H1 (cell line): ENCODE data around the gene NUDT3. TPM values are rescaled to one million over a fixed set of nuclear protein-coding genes. Genes with fewer than 3 reads are reported as not detected.

Experiments
- CTCF ChIA-PET: fragments of 300-600 bp; sonication (Branson Sonifier 250); formaldehyde crosslinking; loops from one replicate; lab custom pipeline; 2021; ENCODE audit not compliant: partially characterized antibody; lab: Charles Lee
- POLR2A ChIA-PET: fragments of 300-600 bp; sonication (Branson Sonifier 250); formaldehyde crosslinking; loops from one replicate; lab custom pipeline; 2021; ENCODE audit warnings: inconsistent platforms; ENCODE audit not compliant: partially characterized antibody; lab: Charles Lee
- DNase-seq, 2 experiments: peaks; one replicate each; pipeline versions ENCODE4 v3.0.0 to v3.0.0-alpha.2; 2010 to 2022; ENCODE audit warnings: low spot score in 2 of 2, low read depth in 1 of 2, mixed read lengths in 1 of 2
- FAIRE-seq: peaks from 2 replicates; lab custom pipeline; 2011; peaks lifted over from hg19 to GRCh38; lab: Jason Lieb, UNC
- H2AFZ ChIP-seq: 2 replicates; pipeline ENCODE4 v1.8.1; 2012; ENCODE audit warnings: low read length, inconsistent platforms
- H2AK5ac ChIP-seq: 2 replicates; pipeline ENCODE4 v1.6.1; 2013; ENCODE audit warnings: low read depth, low read length
- H2BK120ac ChIP-seq: replicated peaks from 2 replicates; pipeline ENCODE3; 2013; ENCODE audit warnings: low read depth, low read length, inconsistent platforms
- H2BK12ac ChIP-seq: 2 replicates; pipeline ENCODE4 v1.6.1; 2013; ENCODE audit warnings: low read depth, low read length
- H2BK15ac ChIP-seq: 2 replicates; pipeline ENCODE4 v1.6.1; 2013; ENCODE audit warnings: low read length
- H2BK20ac ChIP-seq: 2 replicates; pipeline ENCODE4 v1.6.1; 2013; ENCODE audit warnings: low read length
- H2BK5ac ChIP-seq: 2 replicates; pipeline ENCODE4 v1.6.1; 2013; ENCODE audit warnings: low read depth, low read length
- H3K14ac ChIP-seq: 2 replicates; pipeline ENCODE4 v1.6.1; 2013; ENCODE audit warnings: inconsistent platforms; ENCODE audit not compliant: insufficient read length
- H3K18ac ChIP-seq: 2 replicates; pipeline ENCODE4 v1.6.1; 2013; ENCODE audit warnings: low read length; ENCODE audit errors: extremely low read depth
- H3K23ac ChIP-seq: 2 replicates; pipeline ENCODE4 v1.6.1; 2013; ENCODE audit warnings: inconsistent platforms; ENCODE audit not compliant: insufficient read length
- H3K23me2 ChIP-seq: 2 replicates; pipeline ENCODE4 v1.6.1; 2013; ENCODE audit warnings: low read depth, low read length
- H3K27ac ChIP-seq: 2 replicates; pipeline ENCODE4 v1.6.1; 2011; ENCODE audit warnings: low read depth, low read length, inconsistent platforms
- H3K27me3 ChIP-seq, 4 experiments: replicated peaks in 1 of 4; 1 replicate in 1 of 4; 2 replicates in 3 of 4; pipeline versions ENCODE4 v1.6.1 to v1.8.1; 2011 to 2013; ENCODE audit warnings: low read length in 3 of 4, mild to moderate bottlenecking in 3 of 4, inconsistent platforms in 2 of 4, mixed read lengths in 2 of 4, moderate library complexity in 1 of 4; ENCODE audit not compliant: control insufficient read depth in 3 of 4, insufficient read depth in 3 of 4; ENCODE audit errors: extremely low read depth in 1 of 4
- H3K36me3 ChIP-seq, 4 experiments: 2 replicates each; pipeline versions ENCODE4 v1.6.1 to v1.8.1; 2011 to 2013; ENCODE audit warnings: mild to moderate bottlenecking in 4 of 4, low read length in 3 of 4, moderate library complexity in 2 of 4, control low read depth in 1 of 4, inconsistent platforms in 1 of 4; ENCODE audit not compliant: insufficient read depth in 4 of 4, control insufficient read depth in 2 of 4
- H3K4ac ChIP-seq: replicated peaks from 2 replicates; pipeline ENCODE3; 2013; ENCODE audit warnings: low read length, low read depth, mixed read lengths, inconsistent platforms; ENCODE audit not compliant: insufficient read length
- H3K4me1 ChIP-seq, 4 experiments: replicated peaks in 1 of 4; 1 replicate in 1 of 4; 2 replicates in 3 of 4; pipeline versions ENCODE4 v1.6.1 to v1.8.1; 2011 to 2013; ENCODE audit warnings: low read length in 3 of 4, inconsistent platforms in 2 of 4, mixed read lengths in 1 of 4; ENCODE audit not compliant: insufficient read depth in 4 of 4, control insufficient read depth in 3 of 4
- H3K4me2 ChIP-seq, 2 experiments: 2 replicates each; pipeline versions ENCODE4 v1.6.1 to v1.8.1; 2011 to 2013; ENCODE audit warnings: low read depth in 2 of 2, low read length in 2 of 2, control low read depth in 1 of 2, inconsistent platforms in 1 of 2, mild to moderate bottlenecking in 1 of 2; ENCODE audit not compliant: insufficient read depth in 1 of 2
- H3K4me3 ChIP-seq, 4 experiments: fragments of 200-600, 300-600 bp in 1 of 4; sonication (generic), shearing (Covaris generic), sonication (Bioruptor Twin) in 1 of 4; 2 replicates each; pipeline versions ENCODE4 v1.5.1 to v1.8.1; 2011 to 2016; ENCODE audit warnings: low read length in 4 of 4, low read depth in 3 of 4, control low read depth in 2 of 4, inconsistent platforms in 2 of 4, mild to moderate bottlenecking in 2 of 4, mixed read lengths in 1 of 4, moderate library complexity in 1 of 4; ENCODE audit not compliant: insufficient read depth in 2 of 4; ENCODE audit errors: extremely low read depth in 1 of 4
- H3K56ac ChIP-seq: replicated peaks from 2 replicates; pipeline ENCODE3; 2013; ENCODE audit warnings: low read depth, mild to moderate bottlenecking, mixed read lengths, low read length, inconsistent platforms; ENCODE audit not compliant: insufficient read length
- H3K79me1 ChIP-seq: 2 replicates; pipeline ENCODE4 v1.6.1; 2013; ENCODE audit warnings: low read depth, low read length, control low read depth
- H3K79me2 ChIP-seq, 2 experiments: 2 replicates each; pipeline versions ENCODE4 v1.6.1 to v1.8.1; 2012 to 2013; ENCODE audit warnings: low read length in 2 of 2, mild to moderate bottlenecking in 2 of 2, inconsistent platforms in 1 of 2; ENCODE audit not compliant: insufficient read depth in 2 of 2, control insufficient read depth in 1 of 2
- H3K9ac ChIP-seq, 4 experiments: replicated peaks in 1 of 4; 1 replicate in 1 of 4; 2 replicates in 3 of 4; pipeline versions ENCODE4 v1.6.1 to v1.8.1; 2011 to 2013; ENCODE audit warnings: low read depth in 3 of 4, low read length in 3 of 4, control low read depth in 2 of 4, mild to moderate bottlenecking in 2 of 4, moderate library complexity in 2 of 4, inconsistent platforms in 1 of 4; ENCODE audit errors: extremely low read depth in 1 of 4
- H3K9me3 ChIP-seq, 2 experiments: 2 replicates each; pipeline versions ENCODE4 v1.6.1 to v1.8.1; 2012 to 2013; ENCODE audit warnings: mild to moderate bottlenecking in 2 of 2, moderate library complexity in 2 of 2, control low read depth in 1 of 2, inconsistent platforms in 1 of 2, low read depth in 1 of 2, low read length in 1 of 2, mixed read lengths in 1 of 2; ENCODE audit not compliant: insufficient read depth in 2 of 2
- H4K20me1 ChIP-seq, 2 experiments: replicated peaks in 1 of 2; 2 replicates each; pipeline versions ENCODE3 to v1.8.1; 2011 to 2013; ENCODE audit warnings: inconsistent platforms in 2 of 2, low read length in 2 of 2, mild to moderate bottlenecking in 1 of 2; ENCODE audit not compliant: insufficient read depth in 2 of 2, control insufficient read depth in 1 of 2
- H4K5ac ChIP-seq: 2 replicates; pipeline ENCODE4 v1.6.1; 2013; ENCODE audit warnings: low read length, low read depth, mixed read lengths, inconsistent platforms; ENCODE audit not compliant: insufficient read length
- H4K8ac ChIP-seq: 2 replicates; pipeline ENCODE4 v1.8.0; 2013; ENCODE audit warnings: mild to moderate bottlenecking, moderate library complexity, low read length, inconsistent platforms; ENCODE audit not compliant: insufficient read depth; ENCODE audit errors: extremely low read depth
- H4K91ac ChIP-seq: replicated peaks from 2 replicates; pipeline ENCODE3; 2013; ENCODE audit warnings: low read length, mixed read lengths, inconsistent platforms; ENCODE audit not compliant: insufficient read length
- ASH2L ChIP-seq: fragments of 200-600, 300-600 bp; sonication (generic); IDR thresholded peaks from one replicate; pipeline ENCODE4 v1.7.1; 2017; ENCODE audit warnings: low read length
- BACH1 ChIP-seq: IDR thresholded peaks from 2 replicates; pipeline ENCODE4 v1.6.1; 2012; ENCODE audit warnings: low read length, improper control_type of control experiment
- EP300 ChIP-seq, 2 experiments: IDR thresholded peaks; 1 replicate in 1 of 2; 2 replicates in 1 of 2; pipeline ENCODE4 v1.6.1; 2011 to 2012; ENCODE audit warnings: low read depth in 2 of 2, low read length in 2 of 2, mild to moderate bottlenecking in 2 of 2, borderline replicate concordance in 1 of 2, inconsistent platforms in 1 of 2, moderate library complexity in 1 of 2
- EZH2 ChIP-seq: fragments of 200-600 bp; sonication (generic); IDR thresholded peaks from 2 replicates; pipeline ENCODE4 v1.7.1; 2012; ENCODE audit warnings: low read depth, mild to moderate bottlenecking, moderate library complexity, low read length, inconsistent platforms; ENCODE audit not compliant: severe bottlenecking
- KDM1A ChIP-seq: fragments of 200-600, 300-600 bp; sonication (generic); IDR thresholded peaks from 2 replicates; pipeline ENCODE4 v1.7.1; 2016; ENCODE audit warnings: mild to moderate bottlenecking, low read length, borderline replicate concordance
- POLR2AphosphoS5 ChIP-seq: IDR thresholded peaks from 2 replicates; pipeline ENCODE4 v1.6.1; 2011; ENCODE audit warnings: low read depth, low read length
- RBBP5 ChIP-seq: IDR thresholded peaks from 2 replicates; pipeline ENCODE4 v1.7.1; 2012; ENCODE audit warnings: low read depth, mild to moderate bottlenecking, inconsistent platforms, low read length, moderate library complexity, borderline replicate concordance
- SUZ12 ChIP-seq: fragments of 200-600 bp; sonication (generic); IDR thresholded peaks from 2 replicates; pipeline ENCODE4 v1.6.1; 2012; ENCODE audit warnings: mild to moderate bottlenecking, inconsistent platforms, low read length, moderate library complexity, mixed read lengths
- WGBS, 2 experiments: shearing (Covaris generic) in 1 of 2; methylation state at CpG; one replicate each; pipeline versions ENCODE4 v1.1.6 to v1.1.7; 2013 to 2015; ENCODE audit warnings: low lambda C conversion rate in 2 of 2, mixed read lengths in 2 of 2, inconsistent platforms in 1 of 2, low coverage in 1 of 2, missing lambda C conversion rate in 1 of 2; ENCODE audit not compliant: insufficient replicate concordance in 2 of 2, insufficient coverage in 1 of 2, insufficient read length in 1 of 2; ENCODE audit errors: extremely low coverage in 1 of 2, missing lambda C conversion rate in 1 of 2; 5-methylcytosine and 5-hydroxymethylcytosine counted together
- polyA plus RNA-seq, 7 experiments: library from polyadenylated mRNA; depleted of rRNA in 3 of 7; stranded (reverse) in 5 of 7; unstranded in 2 of 7; fragments of >200 nt in 5 of 7; fragments of 200-250 nt in 2 of 7; gene quantifications; 1 replicate in 5 of 7; 2 replicates in 1 of 7; 4 replicates in 1 of 7; pipeline versions ENCODE4 v1.2.1 to v1.2.3, GENCODE V29; 2011 to 2013; ENCODE audit warnings: missing spikeins in 2 of 7, mixed read lengths in 2 of 7
- total RNA-seq: library from RNA; stranded (reverse); fragmentation: NEBNext Ultra II Directional; extraction: Animal tissue kit (Norgen Biotek cat#: 25700); gene quantifications from 2 replicates; pipeline ENCODE4 v1.2.1, GENCODE V29; 2021

Gene NUDT3
- total and polyA plus RNA-seq, 2 of the 8 experiments (the other 6 are each of a cell fraction or from before 2014, with no cell fraction given): 14.1 to 36.9 TPM

DNA sequence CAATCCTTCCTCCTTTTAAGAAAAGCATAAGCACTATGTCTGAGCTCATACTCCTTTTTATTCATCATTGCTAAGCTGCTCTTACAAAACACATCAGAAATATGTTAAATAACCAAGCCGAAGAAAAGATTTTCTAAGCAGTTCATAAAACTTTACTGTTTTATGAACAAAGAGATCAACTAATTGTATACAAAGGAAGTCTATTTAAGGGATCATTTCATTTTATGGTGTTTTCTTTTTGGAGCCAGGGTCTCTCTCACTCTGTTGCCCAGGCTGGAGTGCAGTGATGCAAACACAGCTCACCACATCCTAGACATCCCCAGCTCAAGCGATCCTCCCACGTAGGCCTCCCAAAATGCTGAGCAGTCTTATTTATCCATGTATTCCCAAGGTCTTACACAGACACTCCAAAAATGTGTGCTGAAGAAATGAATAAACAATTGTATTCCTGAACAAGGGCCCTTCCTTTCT is 9.3 kb downstream of the NUDT3 start:
- H3K9ac ChIP-seq: no peak overlapping the region
- no peak overlapping the region for H3K4me3 ChIP-seq
- no peaks in the 10 kb centered on the region for H3K9me3 ChIP-seq
- no peak overlapping the region for H4K91ac ChIP-seq
- H3K4me2 ChIP-seq: peak overlapping the region in 1 of 2 experiments; percentile 49; a peak in 1 of 4 replicates
- no peaks in the 10 kb centered on the region; the same call in 1 of the 2 replicates for H3K23me2 ChIP-seq
- POLR2A ChIA-PET: interaction anchor here (1.2 to 2.3 kb wide), 5 partner anchors 8 to 143 kb away, joined by 3 to 9 read pairs (median 6); partner anchors contain the start of gene NUDT3
- H3K27me3 ChIP-seq: no peaks in the 10 kb centered on the region
- H2AK5ac ChIP-seq: no peak overlapping the region
- peaks cover 0 to 10% of the 10 kb centered on the region in 2 experiments for H4K20me1 ChIP-seq
- no peak overlapping the region for H2BK12ac ChIP-seq
- no peak overlapping the region for H2BK20ac ChIP-seq
- no peak overlapping the region for H3K14ac ChIP-seq
- no peak for FAIRE-seq
- TF ChIP-seq SUZ12 (no peak), POLR2AphosphoS5 (no peak), KDM1A (no peak), RBBP5 (no peak), BACH1 (no peak), EZH2 (no peak), ASH2L (no peak), EP300 (IDR thresholded peaks at IDR 0.05; ENCODE audit: borderline replicate concordance in 1 of 2, low read depth in 2 of 2, low read length in 2 of 2) (no peak)
- H3K56ac ChIP-seq: no peak overlapping the region
- WGBS, 2 experiments: 98% methylated on average over 3 of the region's 3 CpGs; no CpG with 5 or more reads in 1 of the 2 experiments
- no peak for DNase-seq
- no peak overlapping the region for H2AFZ ChIP-seq
- H4K8ac ChIP-seq: no peak overlapping the region
- CTCF ChIA-PET: interaction anchor here (0.9 to 1.2 kb wide), 2 partner anchors 33 to 111 kb away, joined by 3 read pairs; no protein-coding TSS in a partner anchor
- H4K5ac ChIP-seq: no peak overlapping the region
- H3K4ac ChIP-seq: no peak overlapping the region
- no peak overlapping the region for H3K27ac ChIP-seq
- no peak overlapping the region for H3K18ac ChIP-seq
- peaks cover 5 to 95% of the 10 kb centered on the region in 2 experiments for H3K79me2 ChIP-seq
- H2BK120ac ChIP-seq: no peak overlapping the region
- no peak overlapping the region for H2BK15ac ChIP-seq
- peaks cover 0 to 15% (median 9%) of the 10 kb centered on the region in 4 experiments; a peak in 5 of 7 replicates for H3K4me1 ChIP-seq
- H2BK5ac ChIP-seq: no peak overlapping the region
- peaks cover 7% of the 10 kb centered on the region; the same call in 1 of the 2 replicates for H3K79me1 ChIP-seq
- no peaks in the 10 kb centered on the region for H3K36me3 ChIP-seq
- H3K23ac ChIP-seq: no peak overlapping the region
